ENCODE measurements around the gene ACTR10.

DNA sequence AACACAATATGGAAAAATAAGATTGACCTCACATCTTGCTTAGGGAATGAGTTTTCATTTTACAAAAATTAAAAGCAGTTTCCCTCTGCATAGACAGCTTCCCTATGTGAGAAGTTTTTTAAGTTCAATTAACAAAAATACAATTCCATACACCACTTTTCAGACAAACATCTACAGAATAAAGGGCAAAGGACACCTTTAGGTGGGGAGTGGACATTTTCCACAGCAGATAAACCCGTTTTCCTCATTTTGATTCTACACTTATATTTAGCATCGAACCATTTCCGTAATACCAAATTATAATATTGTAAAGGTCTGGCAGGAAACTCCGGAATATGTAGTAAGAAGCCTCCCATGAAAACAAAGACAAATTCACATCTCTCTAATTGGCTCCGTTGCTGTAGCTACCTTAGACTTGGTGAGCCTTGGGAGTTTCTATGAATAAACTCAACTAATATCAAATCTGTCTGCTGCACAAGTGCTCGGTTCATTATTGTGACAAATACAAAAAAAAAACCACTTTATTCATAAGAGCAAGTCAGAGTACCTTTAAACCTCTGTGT is 49.6 kb upstream of the ACTR10 start:
- no peak for TF ChIP-seq POLR2A (IDR thresholded peaks at IDR 0.05)
- TF ChIP-seq, protein P1, sequence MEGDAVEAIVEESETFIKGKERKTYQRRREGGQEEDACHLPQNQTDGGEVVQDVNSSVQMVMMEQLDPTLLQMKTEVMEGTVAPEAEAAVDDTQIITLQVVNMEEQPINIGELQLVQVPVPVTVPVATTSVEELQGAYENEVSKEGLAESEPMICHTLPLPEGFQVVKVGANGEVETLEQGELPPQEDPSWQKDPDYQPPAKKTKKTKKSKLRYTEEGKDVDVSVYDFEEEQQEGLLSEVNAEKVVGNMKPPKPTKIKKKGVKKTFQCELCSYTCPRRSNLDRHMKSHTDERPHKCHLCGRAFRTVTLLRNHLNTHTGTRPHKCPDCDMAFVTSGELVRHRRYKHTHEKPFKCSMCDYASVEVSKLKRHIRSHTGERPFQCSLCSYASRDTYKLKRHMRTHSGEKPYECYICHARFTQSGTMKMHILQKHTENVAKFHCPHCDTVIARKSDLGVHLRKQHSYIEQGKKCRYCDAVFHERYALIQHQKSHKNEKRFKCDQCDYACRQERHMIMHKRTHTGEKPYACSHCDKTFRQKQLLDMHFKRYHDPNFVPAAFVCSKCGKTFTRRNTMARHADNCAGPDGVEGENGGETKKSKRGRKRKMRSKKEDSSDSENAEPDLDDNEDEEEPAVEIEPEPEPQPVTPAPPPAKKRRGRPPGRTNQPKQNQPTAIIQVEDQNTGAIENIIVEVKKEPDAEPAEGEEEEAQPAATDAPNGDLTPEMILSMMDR (IDR thresholded peaks at IDR 0.05): no peak
